IPS-20b (cell line): ENCODE results near the gene HSD17B12.
"Not testable (repeated sequence)": the region's sequence is repeated elsewhere in the genome, so short reads cannot be mapped to it uniquely, and the experiment has no call there.

ENCODE experiments used
- H3K27ac ChIP-seq: one replicate; pipeline ENCODE4 v1.5.1; 2013; ENCODE audit warnings: low read length
- H3K27me3 ChIP-seq: 2 replicates; pipeline ENCODE4 v1.6.1; 2013; ENCODE audit warnings: mild to moderate bottlenecking, low read length, inconsistent platforms; ENCODE audit not compliant: insufficient read depth
- H3K36me3 ChIP-seq: 2 replicates; pipeline ENCODE4 v1.6.1; 2013; ENCODE audit warnings: low read depth, mild to moderate bottlenecking, inconsistent platforms, low read length, moderate library complexity; ENCODE audit not compliant: insufficient read depth
- H3K4me1 ChIP-seq: 2 replicates; pipeline ENCODE4 v1.6.1; 2013; ENCODE audit warnings: mild to moderate bottlenecking, control low read depth, inconsistent platforms, low read length, moderate library complexity; ENCODE audit not compliant: insufficient read depth
- H3K4me3 ChIP-seq: 2 replicates; pipeline ENCODE4 v1.5.1; 2013; ENCODE audit warnings: mild to moderate bottlenecking, low read length, inconsistent platforms
- H3K9ac ChIP-seq: 2 replicates; pipeline ENCODE4 v1.6.1; 2013; ENCODE audit warnings: low read depth, mild to moderate bottlenecking, inconsistent platforms, low read length, moderate library complexity
- H3K9me3 ChIP-seq: 2 replicates; pipeline ENCODE4 v1.6.1; 2013; ENCODE audit warnings: mild to moderate bottlenecking, low read depth, low read length, inconsistent platforms; ENCODE audit not compliant: insufficient read depth

HSD17B12 gene

DNA sequence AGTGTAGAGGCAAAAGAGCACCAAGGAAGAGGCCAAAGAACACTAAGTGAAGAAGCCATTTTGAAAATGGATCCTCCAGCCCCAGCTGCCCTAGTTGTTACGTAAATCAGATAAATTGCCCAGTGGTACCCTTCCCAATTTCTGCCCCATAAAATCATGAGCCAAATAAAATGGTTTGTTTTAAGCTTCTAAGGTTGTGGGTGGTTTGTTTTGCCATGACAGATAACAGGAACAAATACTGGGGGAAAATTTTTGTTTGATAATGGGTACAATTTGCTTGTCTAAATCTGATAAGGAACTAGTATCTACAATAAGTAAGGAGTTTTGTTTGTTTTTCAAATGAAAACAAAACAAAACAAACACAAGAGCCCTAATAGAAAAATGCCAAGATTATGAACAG is 30.6 kb upstream of the HSD17B12 start:
- Histone ChIP-seq H3K4me1 (peaks cover 4% of the 10 kb centered on the region; the same call in 1 of the 2 replicates), H3K27ac (no peak overlapping the region), H3K36me3 (0 out of 2 replicates have a peak, but pooled peaks cover 5% of the 10 kb centered on the region), H3K27me3 (no peaks in the 10 kb centered on the region), H3K9ac (no peak overlapping the region), H3K9me3 (no peaks in the 10 kb centered on the region), H3K4me3 (no peak overlapping the region)

DNA sequence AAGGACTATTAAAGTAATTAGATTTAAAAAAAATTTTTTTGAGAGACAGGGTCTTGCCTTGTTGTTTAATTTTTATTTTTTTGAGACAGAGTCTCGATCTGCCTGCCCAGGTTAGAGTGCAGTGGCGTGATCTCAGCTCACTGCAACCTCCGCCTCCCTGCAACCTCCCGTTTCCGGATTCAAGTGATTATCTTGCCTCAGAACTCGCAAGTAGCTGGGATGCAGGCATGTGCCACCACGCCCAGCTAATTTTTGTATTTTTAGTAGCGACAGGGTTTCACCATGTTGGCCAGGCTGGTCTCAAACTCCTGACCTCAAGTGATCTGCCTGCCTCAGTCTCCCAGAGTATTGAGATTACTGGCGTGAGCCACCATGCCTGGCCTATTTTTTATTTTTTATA is 17.5 kb upstream of the HSD17B12 start:
- not testable (repeated sequence) for H3K9ac ChIP-seq, H3K9me3 ChIP-seq, H3K27me3 ChIP-seq, H3K4me3 ChIP-seq, H3K36me3 ChIP-seq, H3K27ac ChIP-seq, H3K4me1 ChIP-seq

DNA sequence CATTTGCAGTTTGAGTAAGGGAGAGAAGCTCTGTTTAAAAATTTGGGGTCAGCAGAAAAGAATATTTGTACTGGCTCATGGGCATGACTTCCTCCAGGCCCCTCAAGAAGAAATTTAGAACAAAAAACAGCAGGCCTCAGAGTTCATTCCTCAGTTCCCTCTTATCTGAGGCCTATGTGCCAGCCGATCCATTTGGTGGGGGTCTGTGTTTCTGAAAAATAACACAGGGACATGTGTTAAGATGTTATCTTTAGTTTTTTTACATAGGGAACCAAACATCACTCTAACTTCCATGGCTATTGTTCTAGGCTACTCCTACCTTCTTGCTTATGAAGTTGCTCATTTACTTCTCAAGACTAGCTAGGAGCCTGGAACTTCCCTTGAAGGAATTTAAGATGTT is 16.2 kb upstream of the HSD17B12 start:
- no peak overlapping the region for H3K9ac ChIP-seq
- no peaks in the 10 kb centered on the region for H3K4me1 ChIP-seq
- H3K9me3 ChIP-seq: peaks cover 2% of the 10 kb centered on the region; the same call in 1 of the 2 replicates
- no peak overlapping the region for H3K27ac ChIP-seq
- H3K36me3 ChIP-seq: no peaks in the 10 kb centered on the region
- no peak overlapping the region for H3K4me3 ChIP-seq
- no peaks in the 10 kb centered on the region for H3K27me3 ChIP-seq

DNA sequence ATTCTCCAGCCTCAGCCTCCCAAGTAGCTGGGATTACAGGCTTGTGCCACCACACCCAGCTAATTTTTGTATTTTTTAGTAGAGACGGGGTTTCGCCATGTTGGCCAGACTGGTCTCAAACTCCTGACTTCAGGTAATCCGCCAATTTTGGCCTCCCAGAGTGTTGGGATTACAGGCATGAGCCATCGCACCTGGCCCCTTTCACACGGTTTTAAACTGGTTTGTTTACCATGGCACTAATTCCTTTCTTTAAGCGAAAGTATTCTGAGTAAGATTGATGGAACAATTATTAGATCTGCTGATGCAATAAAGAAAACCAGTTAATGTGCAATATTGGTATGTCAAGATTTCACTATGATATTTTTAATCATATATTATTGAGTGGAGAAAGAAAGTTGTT is 9.3 kb upstream of the HSD17B12 start:
- not testable (repeated sequence) for H3K4me1 ChIP-seq, H3K9me3 ChIP-seq, H3K9ac ChIP-seq, H3K36me3 ChIP-seq, H3K27ac ChIP-seq, H3K27me3 ChIP-seq, H3K4me3 ChIP-seq

DNA sequence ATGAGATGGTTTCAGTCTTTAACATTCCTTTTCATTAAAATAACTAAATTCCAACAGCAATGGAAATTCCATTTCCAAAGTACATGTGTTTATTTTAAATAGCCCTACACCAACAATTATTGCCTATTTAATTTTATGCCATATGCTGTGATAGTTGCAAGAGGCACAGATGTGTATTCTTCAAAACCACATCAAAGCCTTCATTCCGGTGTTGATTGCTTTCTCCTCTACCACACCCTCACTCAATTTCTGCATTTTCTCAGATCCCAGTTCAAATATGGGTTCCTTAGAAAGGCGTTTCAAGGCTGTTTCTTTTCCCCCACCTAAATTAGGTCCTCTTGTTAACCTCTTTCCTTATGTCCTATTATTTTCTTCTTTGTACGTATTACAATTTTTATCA is 6.0 kb upstream of the HSD17B12 start:
- Histone ChIP-seq H3K4me1 (no peaks in the 10 kb centered on the region), H3K4me3 (no peak overlapping the region), H3K36me3 (no peaks in the 10 kb centered on the region), H3K27ac (no peak overlapping the region), H3K27me3 (no peaks in the 10 kb centered on the region), H3K9ac (no peak overlapping the region), H3K9me3 (no peaks in the 10 kb centered on the region)

DNA sequence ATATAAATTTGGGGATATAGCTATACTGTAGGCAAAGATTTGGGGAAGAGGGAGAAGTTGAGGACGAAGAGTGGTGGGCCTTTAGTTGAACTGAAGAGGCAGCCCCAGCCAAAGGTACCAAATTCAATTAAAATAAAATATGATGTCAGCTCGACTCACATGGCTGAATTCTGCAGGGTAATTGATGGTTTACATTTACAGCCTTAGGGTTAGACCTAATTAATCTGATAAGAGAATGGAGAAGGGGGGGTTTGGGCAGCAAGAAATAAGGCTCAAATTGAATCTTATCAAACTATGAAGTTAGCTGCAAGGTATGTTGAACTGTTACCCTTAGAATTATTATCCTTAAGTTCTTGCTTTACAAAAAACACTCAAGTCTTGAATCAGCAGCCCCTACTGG is 3.6 kb upstream of the HSD17B12 start:
- Histone ChIP-seq H3K4me1 (no peaks in the 10 kb centered on the region), H3K4me3 (no peak overlapping the region), H3K9ac (no peak overlapping the region), H3K9me3 (no peaks in the 10 kb centered on the region), H3K27ac (no peak overlapping the region), H3K27me3 (no peaks in the 10 kb centered on the region), H3K36me3 (no peaks in the 10 kb centered on the region)

DNA sequence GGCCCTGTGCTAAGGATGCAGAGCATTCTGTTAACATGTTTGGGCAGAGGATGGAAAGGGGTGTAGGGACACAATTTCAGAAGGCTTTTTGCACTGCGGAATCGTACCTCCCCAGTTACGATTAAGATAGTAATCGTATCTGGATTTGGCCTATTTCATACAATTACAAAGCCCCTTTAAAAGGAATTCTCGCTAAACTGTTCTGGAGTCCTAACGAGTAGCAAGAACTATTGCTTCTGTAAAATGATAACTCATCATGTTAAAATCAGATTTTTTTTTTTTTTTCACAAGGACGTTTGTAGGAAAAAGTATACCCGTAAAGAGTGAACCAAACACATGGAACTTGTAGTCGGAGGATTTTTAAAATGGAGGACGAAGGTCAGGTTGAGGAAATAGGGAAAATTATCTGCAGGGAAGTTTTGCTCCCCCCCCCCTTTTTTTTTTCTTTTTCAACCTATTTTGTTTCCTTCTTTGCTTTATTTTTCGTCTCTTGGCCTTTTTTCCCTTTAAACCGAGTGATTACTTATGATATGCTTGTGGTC is 934 bp downstream of the HSD17B12 start:
- peak overlapping the region; percentile 96 for H3K9ac ChIP-seq
- no peaks in the 10 kb centered on the region for H3K27me3 ChIP-seq
- H3K4me1 ChIP-seq: peaks cover 21% of the 10 kb centered on the region; the same call in 1 of the 2 replicates
- H3K9me3 ChIP-seq: no peaks in the 10 kb centered on the region
- peaks cover 23% of the 10 kb centered on the region for H3K36me3 ChIP-seq
- H3K27ac ChIP-seq: peak overlapping the region; percentile 87
- H3K4me3 ChIP-seq: peak overlapping the region; percentile 99

DNA sequence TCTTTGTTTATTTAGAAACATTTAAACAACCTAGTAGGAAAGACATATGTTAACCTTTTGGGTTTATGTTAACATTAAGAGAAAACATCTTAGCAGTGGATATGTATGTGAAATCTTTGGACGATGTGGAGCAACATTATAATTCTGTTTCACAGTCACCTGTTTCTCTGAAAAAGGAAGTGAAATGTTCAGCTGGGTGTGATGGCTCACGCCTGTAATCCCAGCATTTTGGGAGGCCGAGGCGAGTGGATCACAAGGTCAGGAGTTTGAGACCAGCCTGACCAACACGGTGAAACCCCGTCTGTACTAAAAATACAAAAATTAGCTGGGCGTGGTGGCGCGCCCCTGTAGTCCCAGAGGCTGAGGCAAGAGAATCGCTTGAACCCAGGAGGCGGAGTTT is 1.5 kb downstream of the HSD17B12 start:
- peak overlapping the region; percentile 99 for H3K4me3 ChIP-seq
- H3K27me3 ChIP-seq, H3K27ac ChIP-seq, H3K9me3 ChIP-seq: not testable (repeated sequence)
- peaks cover 23% of the 10 kb centered on the region for H3K36me3 ChIP-seq
- H3K4me1 ChIP-seq: peaks cover 21% of the 10 kb centered on the region; the same call in 1 of the 2 replicates
- peak overlapping the region; percentile 96 for H3K9ac ChIP-seq

DNA sequence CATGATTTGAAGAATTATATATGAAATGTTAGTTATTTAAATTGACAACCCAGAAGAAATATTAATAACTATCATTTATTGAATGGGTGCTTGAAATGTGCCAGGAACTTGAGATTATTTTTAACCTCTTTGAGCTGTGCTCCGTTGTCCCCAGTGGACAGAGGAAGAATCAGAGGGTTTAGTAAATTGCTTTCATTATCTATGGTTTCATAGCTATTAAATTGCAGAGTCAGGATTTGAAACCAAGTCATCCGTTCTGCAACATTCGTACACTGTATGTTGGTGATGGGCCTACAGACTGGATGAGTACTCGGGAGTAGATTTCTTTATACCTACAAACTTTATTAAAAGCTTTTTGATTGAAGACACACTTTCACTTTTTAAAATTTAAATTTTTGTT is 4.9 kb downstream of the HSD17B12 start:
- Histone ChIP-seq H3K27me3 (no peaks in the 10 kb centered on the region), H3K27ac (no peak overlapping the region), H3K9me3 (no peaks in the 10 kb centered on the region), H3K36me3 (peaks cover 23% of the 10 kb centered on the region), H3K4me1 (peaks cover 25% of the 10 kb centered on the region), H3K4me3 (no peak overlapping the region), H3K9ac (no peak overlapping the region)

DNA sequence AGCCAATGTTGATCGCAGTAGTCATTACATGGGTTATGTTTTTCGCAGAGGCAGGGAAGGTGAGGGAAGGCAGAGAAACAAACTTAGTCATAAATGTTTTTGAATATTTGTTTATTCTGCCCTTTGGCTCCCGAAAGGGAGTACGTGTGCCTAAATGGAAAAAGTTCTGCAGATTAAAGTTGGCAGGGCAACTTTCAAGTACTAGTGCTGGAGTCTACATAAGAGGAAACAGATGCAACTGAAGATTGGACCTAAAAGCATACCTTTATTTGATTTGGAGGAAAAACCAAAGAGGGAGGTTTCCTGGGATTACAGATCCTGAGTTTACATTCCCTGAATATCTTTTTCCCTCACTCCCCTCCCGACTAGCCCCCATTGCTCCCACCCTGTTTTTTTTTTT is 5.7 kb downstream of the HSD17B12 start:
- no peak overlapping the region for H3K27ac ChIP-seq
- H3K27me3 ChIP-seq: no peaks in the 10 kb centered on the region
- no peaks in the 10 kb centered on the region for H3K9me3 ChIP-seq
- H3K4me3 ChIP-seq: no peak overlapping the region
- no peak overlapping the region for H3K9ac ChIP-seq
- peaks cover 25% of the 10 kb centered on the region for H3K4me1 ChIP-seq
- peaks cover 28% of the 10 kb centered on the region for H3K36me3 ChIP-seq

DNA sequence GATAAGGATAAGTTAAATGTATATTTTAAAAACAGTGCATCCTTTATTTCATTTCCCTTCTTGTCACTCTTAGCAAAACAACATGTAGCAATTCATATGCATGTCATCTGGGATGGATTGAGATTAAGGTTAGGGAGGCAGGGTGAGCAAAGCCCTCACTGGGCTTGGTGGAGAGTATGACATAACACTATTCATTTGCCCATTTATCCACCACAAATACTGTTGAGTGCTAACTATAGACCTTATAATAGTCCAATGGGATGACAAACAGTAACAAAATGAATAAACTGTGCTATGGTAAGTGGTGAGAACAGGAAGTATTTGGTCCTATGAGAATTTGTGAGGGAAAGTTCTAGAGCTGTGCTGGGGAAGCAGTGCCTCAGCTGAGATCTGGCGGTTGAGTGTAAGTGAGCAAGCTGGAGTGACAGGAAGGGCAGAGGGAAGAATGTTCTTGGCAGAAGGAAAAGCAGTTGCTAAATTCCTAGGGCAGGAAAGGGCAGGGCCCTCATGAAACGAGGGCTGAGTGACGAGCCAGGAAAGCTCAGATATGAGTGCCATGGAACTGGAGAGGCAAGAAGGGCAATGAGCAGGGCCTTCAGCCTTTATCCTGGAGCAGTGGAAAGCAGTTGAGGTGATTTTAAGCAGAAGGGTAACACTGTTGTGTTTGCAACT is 6.7 kb downstream of the HSD17B12 start:
- H3K4me1 ChIP-seq: peaks cover 25% of the 10 kb centered on the region
- no peak overlapping the region for H3K9ac ChIP-seq
- no peaks in the 10 kb centered on the region for H3K27me3 ChIP-seq
- H3K27ac ChIP-seq: no peak overlapping the region
- H3K9me3 ChIP-seq: no peaks in the 10 kb centered on the region
- peaks cover 31% of the 10 kb centered on the region for H3K36me3 ChIP-seq
- no peak overlapping the region for H3K4me3 ChIP-seq

DNA sequence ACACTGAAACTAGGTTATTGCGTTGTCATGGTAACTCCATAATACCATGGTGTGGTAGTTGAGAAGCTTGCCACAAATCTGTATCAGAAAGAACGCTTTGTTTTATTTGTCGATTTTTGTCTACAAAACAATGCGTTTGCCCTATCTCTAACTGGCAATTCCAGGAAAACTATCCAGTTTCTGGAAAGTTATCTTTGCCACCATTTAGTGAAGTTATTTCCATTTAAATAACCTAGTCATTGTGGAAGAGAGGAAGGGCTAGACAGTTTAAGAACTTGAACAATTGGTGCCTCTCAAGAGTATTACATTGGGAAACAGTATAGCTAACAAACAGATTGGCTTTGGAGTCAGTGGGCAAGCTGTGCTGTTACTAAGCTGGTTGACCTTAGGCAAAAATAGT is 7.9 kb downstream of the HSD17B12 start:
- H3K36me3 ChIP-seq: peaks cover 28% of the 10 kb centered on the region; the same call in 1 of the 2 replicates

More for the DNA sequence above, 7.9 kb downstream of the HSD17B12 start:
- no peaks in the 10 kb centered on the region for H3K9me3 ChIP-seq
- H3K27me3 ChIP-seq: no peaks in the 10 kb centered on the region
- H3K9ac ChIP-seq: no peak overlapping the region
- no peak overlapping the region for H3K4me3 ChIP-seq
- H3K4me1 ChIP-seq: peaks cover 22% of the 10 kb centered on the region
- H3K27ac ChIP-seq: peak overlapping the region; percentile 26
